COR-L47 (cell line): ENCODE results near the gene TMEM175.
"Not testable (repeated sequence)": the region's sequence is repeated elsewhere in the genome, so short reads cannot be mapped to it uniquely, and the experiment has no call there.

Source experiments
- DNase-seq: peaks from one replicate; lab custom pipeline; 2025; lab: John Stamatoyannopoulos, UW

Gene TMEM175

DNA sequence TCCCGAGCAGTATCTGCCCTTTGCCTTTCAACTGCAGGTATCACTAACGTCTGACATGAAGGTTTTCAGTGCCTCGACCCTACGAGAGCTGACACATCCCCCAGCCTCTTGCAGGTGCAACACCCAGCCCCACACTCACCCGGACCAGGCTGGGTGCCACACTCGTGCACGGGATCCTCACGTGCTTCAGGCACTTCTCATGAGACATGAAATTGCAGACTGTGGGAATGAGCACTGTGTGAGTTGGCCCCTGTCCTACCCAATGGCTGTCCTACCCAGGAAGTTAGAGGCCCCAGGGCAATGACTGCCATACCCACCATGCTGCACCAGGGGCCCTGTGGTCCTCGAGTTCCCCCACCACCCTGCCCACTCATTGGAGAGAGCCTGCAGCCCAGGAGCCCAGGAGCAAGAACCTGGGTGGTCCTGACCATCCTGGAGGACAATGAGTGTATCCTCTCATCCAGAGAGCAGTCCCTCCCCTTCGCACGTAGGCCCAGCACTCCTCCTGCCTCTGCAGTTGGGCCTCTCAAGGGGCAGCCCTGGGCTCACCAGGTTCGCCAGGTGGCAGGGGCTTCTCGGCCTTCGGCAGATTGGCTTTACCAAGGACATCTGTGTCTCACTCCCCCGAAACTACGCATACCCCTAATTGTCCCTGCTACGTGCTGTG lies 38.7 kb downstream of the TMEM175 start:
- DNase-seq: no peak

- no peak for DNase-seq
These were observed 39.6 kb downstream of the TMEM175 start for GRCh38 chr4:971666-972500.

GRCh38 chr4:972651-973424 lies 40.6 kb downstream of the TMEM175 start:
- DNase-seq: peak; percentile 14

- DNase-seq: peak; percentile 20
These were observed 41.5 kb downstream of the TMEM175 start, which contains the start of gene DGKQ for GRCh38 chr4:973431-974397. Gene DGKQ, minus strand, starts transcription at chr4:973569. Its CDS starts 87 bp downstream, at chr4:973482.

GRCh38 chr4:974668-975067 lies 42.4 kb downstream of the TMEM175 start:
- no peak for DNase-seq

DNA sequence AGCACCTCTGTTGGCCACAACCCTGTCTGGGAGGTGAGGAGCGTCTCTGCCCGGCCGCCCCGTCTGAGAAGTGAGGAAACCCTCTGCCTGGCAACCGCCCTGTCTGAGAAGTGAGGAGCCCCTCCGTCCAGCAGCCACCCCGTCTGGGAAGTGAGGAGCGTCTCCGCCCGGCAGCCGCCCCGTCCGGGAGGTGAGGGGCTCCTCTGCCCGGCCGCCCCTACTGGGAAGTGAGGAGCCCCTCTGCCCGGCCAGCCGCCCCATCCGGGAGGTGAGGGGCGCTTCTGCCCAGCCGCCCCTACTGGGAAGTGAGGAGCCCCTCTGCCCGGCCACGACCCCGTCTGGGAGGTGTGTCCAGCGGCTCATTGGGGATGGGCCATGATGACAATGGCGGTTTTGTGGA lies 43.8 kb downstream of the TMEM175 start:
- not testable (repeated sequence) for DNase-seq

- DNase-seq: no peak
These were observed 46.9 kb downstream of the TMEM175 start for GRCh38 chr4:978957-979701.

DNA sequence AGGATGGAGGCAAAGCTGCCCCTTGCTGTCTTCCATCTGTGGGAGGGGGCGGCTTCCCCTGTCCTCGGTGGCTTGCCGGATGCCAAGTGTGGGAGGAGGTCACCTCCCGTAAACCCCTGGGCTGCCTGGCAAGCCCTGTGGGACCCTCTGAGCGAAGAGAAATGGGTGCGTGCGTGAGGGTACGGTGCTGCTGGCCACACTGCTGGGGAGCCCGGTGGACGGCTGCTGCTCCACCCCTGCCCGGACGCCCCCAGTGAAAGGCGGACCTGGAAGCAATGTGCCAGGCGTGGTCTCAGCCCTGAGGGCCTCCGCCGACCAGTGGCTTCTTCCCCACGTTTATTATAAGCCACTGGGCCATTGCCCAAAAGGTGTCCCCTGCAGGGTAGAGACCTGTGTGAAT lies 50.0 kb downstream of the TMEM175 start:
- DNase-seq: no peak

DNA sequence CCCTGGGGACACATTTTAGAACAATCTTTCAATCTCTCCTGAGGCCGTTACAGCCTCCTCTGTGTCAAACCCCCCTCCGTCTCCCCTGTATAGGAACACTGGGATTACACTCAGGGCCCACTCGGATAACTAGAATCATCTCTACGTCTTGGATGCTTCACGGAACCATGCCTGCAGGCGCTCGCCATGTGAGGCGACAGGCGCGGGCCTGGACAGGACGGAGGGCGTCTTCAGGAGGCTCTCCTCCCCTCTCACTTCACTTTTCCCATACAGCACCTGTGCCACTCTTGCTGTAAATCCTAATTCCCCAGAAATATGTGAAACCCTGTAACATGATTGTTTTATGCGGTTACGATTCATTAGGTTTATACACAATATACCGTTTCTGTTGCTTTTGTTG lies 50.6 kb downstream of the TMEM175 start:
- DNase-seq: no peak

GRCh38 chr4:984336-985054 lies 52.2 kb downstream of the TMEM175 start:
- no peak for DNase-seq

DNA sequence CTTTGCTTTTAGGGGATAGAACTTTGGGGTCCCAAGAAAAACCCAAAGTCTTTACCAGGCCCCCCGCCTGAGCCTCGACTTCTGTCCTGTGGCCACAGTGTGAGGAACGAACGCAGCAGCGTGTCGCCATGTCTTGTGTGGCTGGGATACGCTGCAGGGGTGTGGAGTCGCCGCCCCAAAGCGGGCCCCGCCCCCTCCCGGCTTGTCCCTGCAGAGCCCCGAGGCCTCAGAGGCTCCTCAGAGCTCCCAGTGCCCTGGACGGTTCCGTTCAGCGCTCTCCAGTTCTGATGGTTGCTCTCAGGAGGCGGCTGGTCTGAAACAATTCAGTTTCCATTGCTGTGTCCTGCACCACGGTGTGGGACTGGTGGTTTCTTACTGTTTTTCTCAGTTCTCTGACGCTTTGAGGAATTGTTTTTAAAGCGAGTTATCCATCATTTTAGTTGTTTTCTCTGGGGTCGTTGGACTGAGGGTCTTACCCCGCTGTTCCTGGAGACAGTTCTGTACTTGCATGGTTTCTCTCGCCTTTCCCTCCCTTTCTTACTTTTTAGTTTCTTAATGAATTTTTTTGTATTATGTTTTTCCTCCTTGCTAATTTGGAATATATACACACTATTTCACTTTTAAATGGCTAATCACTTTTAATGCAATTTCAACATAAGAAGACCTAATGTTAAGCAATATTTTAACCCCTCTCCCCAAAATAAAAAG lies 53.0 kb downstream of the TMEM175 start:
- no peak for DNase-seq

- no peak for DNase-seq
These were observed 54.2 kb downstream of the TMEM175 start for GRCh38 chr4:986428-986878.

DNA sequence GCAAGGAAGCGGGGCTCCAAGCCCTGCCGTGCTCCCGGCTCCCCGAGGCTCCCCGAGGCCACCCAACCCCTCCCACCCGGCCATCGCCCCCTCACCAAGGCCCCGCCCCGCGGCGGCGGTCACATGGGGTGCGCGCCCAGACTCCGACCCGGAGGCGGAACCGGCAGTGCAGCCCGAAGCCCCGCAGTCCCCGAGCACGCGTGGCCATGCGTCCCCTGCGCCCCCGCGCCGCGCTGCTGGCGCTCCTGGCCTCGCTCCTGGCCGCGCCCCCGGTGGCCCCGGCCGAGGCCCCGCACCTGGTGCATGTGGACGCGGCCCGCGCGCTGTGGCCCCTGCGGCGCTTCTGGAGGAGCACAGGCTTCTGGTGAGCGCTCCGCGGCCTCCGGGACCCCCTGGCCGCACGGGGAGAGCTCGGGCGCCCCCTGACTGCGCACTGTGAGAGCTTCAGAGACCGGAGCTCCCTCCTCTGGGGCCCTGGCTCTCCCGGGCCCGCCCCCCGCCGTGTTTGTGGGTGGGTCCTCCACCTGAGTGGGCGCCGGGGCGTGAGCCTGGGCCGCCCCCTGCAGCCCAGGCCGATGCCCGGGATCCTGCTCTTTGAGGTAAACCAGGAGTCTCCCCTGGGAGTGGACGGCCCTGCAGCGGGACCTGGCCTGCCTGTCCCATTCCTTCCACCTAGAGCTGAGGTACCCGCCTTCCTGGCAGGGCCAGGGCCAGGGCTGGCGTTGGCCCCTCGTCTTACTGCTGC lies 54.8 kb downstream of the TMEM175 start, which contains the start of gene IDUA:
IDUA (plus strand) TSS at position 166 of the 745 bp plus-strand sequence; CDS start at position 207, 41 bp downstream.
- peak; percentile 61 for DNase-seq

DNA sequence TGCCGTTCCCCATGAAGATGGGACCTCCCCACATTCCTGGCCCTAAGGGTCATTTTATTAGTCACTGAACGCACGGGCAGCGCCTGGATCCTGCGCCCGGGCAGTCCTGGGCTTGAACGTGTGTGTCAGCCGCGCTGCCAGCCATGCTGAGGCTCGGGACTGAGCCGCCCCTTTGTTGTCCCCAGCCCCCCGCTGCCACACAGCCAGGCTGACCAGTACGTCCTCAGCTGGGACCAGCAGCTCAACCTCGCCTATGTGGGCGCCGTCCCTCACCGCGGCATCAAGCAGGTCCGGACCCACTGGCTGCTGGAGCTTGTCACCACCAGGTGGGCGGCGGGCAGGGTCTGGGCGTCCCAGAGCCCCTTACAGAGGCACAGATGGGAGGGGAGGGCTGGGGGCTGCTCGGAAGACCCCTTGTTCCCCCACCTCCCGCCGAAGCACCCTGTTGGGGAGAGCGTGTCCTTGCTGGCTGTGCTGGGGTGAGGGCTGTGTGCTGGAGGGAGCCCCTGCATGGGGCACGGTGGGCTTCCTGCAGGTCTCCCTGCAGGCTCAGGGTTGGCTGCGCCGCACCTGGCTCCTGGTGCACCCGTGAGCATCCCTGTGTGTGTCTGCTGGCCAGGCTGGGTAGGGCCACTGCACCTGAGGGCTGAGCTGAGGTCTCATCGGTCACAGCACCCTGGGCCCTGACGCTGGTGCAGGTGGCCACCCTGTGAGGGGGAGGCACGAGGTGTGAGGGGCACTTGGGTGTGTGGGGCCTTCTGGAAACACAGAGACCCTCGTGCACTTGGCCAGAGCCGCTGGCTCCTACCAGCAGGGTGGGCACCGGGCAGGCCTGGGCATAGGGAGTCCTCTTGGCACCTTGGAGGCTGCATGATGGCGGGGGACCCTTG lies 55.6 kb downstream of the TMEM175 start:
- DNase-seq: no peak

- DNase-seq: no peak
These were observed 56.8 kb downstream of the TMEM175 start for GRCh38 chr4:988726-989721.
